A673 (cell line): ENCODE measurements around the gene SMYD3. TPM values are rescaled to one million over a fixed set of nuclear protein-coding genes. Genes with fewer than 3 reads are reported as not detected.

Source experiments
- BruUV-seq: library from RNA; stranded (reverse); fragments of 400-500 nt; replicated peaks from 2 replicates; lab custom pipeline; 2021; lab: Mats Ljungman, UMichigan
- CTCF ChIA-PET: fragments of 300-600 bp; sonication (Branson Sonifier 250); formaldehyde crosslinking; loops from one replicate; lab custom pipeline; 2022; ENCODE audit warnings: antibody characterized with exemption; lab: Charles Lee
- POLR2A ChIA-PET: fragments of 300-600 bp; sonication (Branson Sonifier 250); formaldehyde crosslinking; loops from one replicate; lab custom pipeline; 2022; ENCODE audit warnings: antibody characterized with exemption; ENCODE audit not compliant: low non-redundant PET; lab: Charles Lee
- DNase-seq: peaks from one replicate; pipeline ENCODE4 v3.0.0-alpha.2; 2015; ENCODE audit warnings: low spot score
- H3K27ac ChIP-seq: fragments of 200-600 bp; sonication (generic); 2 replicates; pipeline ENCODE4 v1.5.1; 2016; ENCODE audit warnings: mixed run types, low read depth, mild to moderate bottlenecking, mixed read lengths, antibody characterized with exemption, low read length; ENCODE audit not compliant: poor library complexity, severe bottlenecking
- H3K27me3 ChIP-seq: fragments of 200-600 bp; sonication (generic); replicated peaks from 2 replicates; pipeline ENCODE4 v1.6.1; 2017; ENCODE audit warnings: mixed run types, low read depth, mild to moderate bottlenecking, mixed read lengths, antibody characterized with exemption, low read length; ENCODE audit not compliant: insufficient read depth, poor library complexity
- H3K36me3 ChIP-seq: fragments of 200-600 bp; sonication (generic); 2 replicates; pipeline ENCODE4 v1.6.1; 2016; ENCODE audit warnings: mixed run types, mild to moderate bottlenecking, mixed read lengths, antibody characterized with exemption, low read length; ENCODE audit not compliant: insufficient read depth, poor library complexity, severe bottlenecking
- H3K4me1 ChIP-seq: fragments of 200-600 bp; sonication (generic); 2 replicates; pipeline ENCODE4 v1.6.1; 2017; ENCODE audit warnings: mixed run types, mild to moderate bottlenecking, mixed read lengths, antibody characterized with exemption, low read length; ENCODE audit not compliant: insufficient read depth, poor library complexity, severe bottlenecking
- H3K4me3 ChIP-seq: fragments of 200-600 bp; sonication (generic); 2 replicates; pipeline ENCODE4 v1.5.1; 2016; ENCODE audit warnings: low read depth, mixed run types, mild to moderate bottlenecking, mixed read lengths, low read length; ENCODE audit not compliant: poor library complexity, severe bottlenecking
- H3K9me3 ChIP-seq: fragments of 200-600 bp; sonication (generic); 2 replicates; pipeline ENCODE4 v1.6.1; 2016; ENCODE audit warnings: mixed run types, low read depth, mild to moderate bottlenecking, mixed read lengths, antibody characterized with exemption, low read length; ENCODE audit not compliant: poor library complexity, severe bottlenecking
- CTCF ChIP-seq: fragments of 300-800, 200-600 bp; sonication (generic); conservative IDR thresholded peaks from 2 replicates; pipeline ENCODE4 v1.5.1; 2017; ENCODE audit warnings: low read depth, mild to moderate bottlenecking, antibody characterized with exemption, low read length, moderate library complexity, mixed read lengths
- EZH2 ChIP-seq: fragments of 200-600 bp; sonication (generic); IDR thresholded peaks from 2 replicates; pipeline ENCODE4 v1.6.1; 2017; ENCODE audit warnings: borderline replicate concordance, low read depth, mild to moderate bottlenecking, mixed read lengths, antibody characterized with exemption, low read length; ENCODE audit not compliant: poor library complexity, severe bottlenecking
- intact Hi-C: fragments of 100-400 bp; cut with micrococcal nuclease; formaldehyde crosslinking; loops from one replicate; pipeline ENCODE4 v1.10.0; 2022; ENCODE audit not compliant: unreplicated experiment
- total RNA-seq: library from RNA; stranded (reverse); gene quantifications from 2 replicates; pipeline ENCODE4 v1.2.3, GENCODE V29; 2021

The SMYD3 gene
- total RNA-seq, 1 experiment from 2014 or later, result 29.0 TPM

- H3K4me1 ChIP-seq, result no peaks in the 10 kb centered on the region
- CTCF ChIA-PET, result no interaction called here
- no peak overlapping the region for H3K27ac ChIP-seq
- H3K4me3 ChIP-seq, result no peak overlapping the region
- no peaks in the 10 kb centered on the region for H3K36me3 ChIP-seq
- no peak for DNase-seq
- POLR2A ChIA-PET, result interaction anchor here (0.6 kb wide), 1 partner anchor 43 kb away, joined by 3 read pairs; no protein-coding TSS in a partner anchor
- H3K9me3 ChIP-seq, result no peaks in the 10 kb centered on the region
- intact Hi-C loops, result no loop called here
- no peak for TF ChIP-seq EZH2
- TF ChIP-seq CTCF, result no peak
- no peaks in the 10 kb centered on the region for H3K27me3 ChIP-seq
- BruUV-seq, result no TSS peak
Observed at GRCh38 chr1:246064891-246065290, 442.2 kb downstream of the SMYD3 start.

- TF ChIP-seq CTCF (no peak), EZH2 (no peak)
- Histone ChIP-seq H3K4me3 (no peak overlapping the region), H3K36me3 (no peaks in the 10 kb centered on the region), H3K27me3 (no peaks in the 10 kb centered on the region), H3K4me1 (no peaks in the 10 kb centered on the region), H3K9me3 (no peaks in the 10 kb centered on the region), H3K27ac (no peak overlapping the region)
- BruUV-seq, result no TSS peak
- ChIA-PET CTCF (no interaction called here), POLR2A (no interaction called here)
- intact Hi-C loops, result no loop called here
- no peak for DNase-seq
Observed at GRCh38 chr1:246063013-246063616, 444.0 kb downstream of the SMYD3 start.

GRCh38 chr1:246058466-246058865, 448.6 kb downstream of the SMYD3 start:
- TF ChIP-seq EZH2, result no peak
- no peak for TF ChIP-seq CTCF
- Histone ChIP-seq H3K9me3 (no peaks in the 10 kb centered on the region), H3K4me3 (no peak overlapping the region), H3K4me1 (no peaks in the 10 kb centered on the region), H3K27ac (no peak overlapping the region), H3K36me3 (no peaks in the 10 kb centered on the region), H3K27me3 (no peaks in the 10 kb centered on the region)
- intact Hi-C loops, result no loop called here
- no TSS peak for BruUV-seq
- DNase-seq, result no peak
- ChIA-PET POLR2A (no interaction called here), CTCF (no interaction called here)
